CD4-positive, alpha-beta T cell (primary cell): ENCODE results near the gene MGAT5. TPM values are rescaled to one million over a fixed set of nuclear protein-coding genes. Genes with fewer than 3 reads are reported as not detected.

Experiments used
- ATAC-seq: fragments of 200-7000 bp; cut with Tn5 transposase; one replicate; pipeline ENCODE4 v1.10.0; 2022; ENCODE audit warnings: mild to moderate bottlenecking; ENCODE audit not compliant: poor library complexity
- CTCF ChIA-PET: fragments of 350-600 bp; sonication (Branson Sonifier 250); formaldehyde crosslinking; loops from one replicate; lab custom pipeline; 2021; ENCODE audit warnings: antibody characterized with exemption, inconsistent platforms; lab: Charles Lee
- POLR2A ChIA-PET: fragments of 350-600 bp; sonication (Branson Sonifier 250); formaldehyde crosslinking; loops from one replicate; lab custom pipeline; 2021; ENCODE audit warnings: antibody characterized with exemption, inconsistent platforms; lab: Charles Lee
- DNase-seq, 14 experiments: peaks; one replicate each; pipeline ENCODE4 v3.0.0-alpha.2; 2013 to 2020; ENCODE audit warnings: mixed read lengths in 2 of 14
- H3K27ac ChIP-seq, 2 donors: one replicate each; pipeline versions ENCODE4 v1.5.1 to v1.7.0; 2013; ENCODE audit warnings: low read length in 2 of 2, low read depth in 1 of 2, mild to moderate bottlenecking in 1 of 2
- H3K27me3 ChIP-seq, 2 experiments: 1 replicate in 1 of 2; 2 replicates in 1 of 2; pipeline versions ENCODE4 v1.6.1 to v1.7.0; 2013; ENCODE audit warnings: low read length in 2 of 2, control low read depth in 1 of 2, mild to moderate bottlenecking in 1 of 2, moderate library complexity in 1 of 2; ENCODE audit not compliant: insufficient read depth in 2 of 2, control insufficient read depth in 1 of 2
- H3K36me3 ChIP-seq: one replicate; pipeline ENCODE4 v1.6.1; 2013; ENCODE audit warnings: low read length, control low read depth; ENCODE audit not compliant: insufficient read depth
- H3K4me1 ChIP-seq: one replicate; pipeline ENCODE4 v1.6.1; 2013; ENCODE audit warnings: low read length, control low read depth; ENCODE audit not compliant: insufficient read depth
- H3K4me3 ChIP-seq: one replicate; pipeline ENCODE4 v1.5.1; 2013; ENCODE audit warnings: mild to moderate bottlenecking, low read length, moderate library complexity
- H3K9me3 ChIP-seq, 2 experiments: 1 replicate in 1 of 2; 2 replicates in 1 of 2; pipeline versions ENCODE4 v1.6.1 to v1.7.0; 2013; ENCODE audit warnings: low read length in 2 of 2, mild to moderate bottlenecking in 2 of 2, control low read depth in 1 of 2, moderate library complexity in 1 of 2; ENCODE audit not compliant: control insufficient read depth in 1 of 2, insufficient read depth in 1 of 2
- H3K27ac Mint-ChIP-seq: one replicate; pipeline ENCODE4 v1.8.0; 2020; ENCODE audit warnings: mixed read lengths
- H3K27me3 Mint-ChIP-seq: one replicate; pipeline ENCODE4 v1.8.0; 2021; ENCODE audit warnings: mixed read lengths
- H3K36me3 Mint-ChIP-seq: one replicate; pipeline ENCODE4 v1.8.0; 2021; ENCODE audit warnings: low read depth, mixed read lengths
- H3K4me1 Mint-ChIP-seq: one replicate; pipeline ENCODE4 v1.8.0; 2021; ENCODE audit warnings: low read depth, mixed read lengths
- H3K4me3 Mint-ChIP-seq: one replicate; pipeline ENCODE4 v1.8.0; 2020; ENCODE audit warnings: mild to moderate bottlenecking, mixed read lengths
- H3K9me3 Mint-ChIP-seq: one replicate; pipeline ENCODE4 v1.8.0; 2020; ENCODE audit warnings: mixed read lengths
- intact Hi-C, 2 experiments: fragments of 100-400 bp; cut with DNase I in 1 of 2; cut with micrococcal nuclease in 1 of 2; formaldehyde crosslinking; loops; one replicate each; pipeline versions ENCODE4 v1.15.1 to v1.9.0; 2023 to 2025; cut with DNase I, micrococcal nuclease
- total RNA-seq, 174 experiments: library from RNA in 2 of 174; stranded (reverse) in 2 of 174; gene quantifications; one replicate each; pipeline ENCODE4 v1.2.3 and lab custom pipeline; 2021 to 2026
- TF ChIP-seq, protein P1 (sequence below): fragments of 200-600 bp; IDR thresholded peaks from one replicate; pipeline ENCODE4 v1.8.0; 2022; ENCODE audit warnings: antibody characterized with exemption, mild to moderate bottlenecking

MGAT5 gene
- total RNA-seq, 2 experiments from 2014 or later = 77.5 to 77.8 TPM

DNA sequence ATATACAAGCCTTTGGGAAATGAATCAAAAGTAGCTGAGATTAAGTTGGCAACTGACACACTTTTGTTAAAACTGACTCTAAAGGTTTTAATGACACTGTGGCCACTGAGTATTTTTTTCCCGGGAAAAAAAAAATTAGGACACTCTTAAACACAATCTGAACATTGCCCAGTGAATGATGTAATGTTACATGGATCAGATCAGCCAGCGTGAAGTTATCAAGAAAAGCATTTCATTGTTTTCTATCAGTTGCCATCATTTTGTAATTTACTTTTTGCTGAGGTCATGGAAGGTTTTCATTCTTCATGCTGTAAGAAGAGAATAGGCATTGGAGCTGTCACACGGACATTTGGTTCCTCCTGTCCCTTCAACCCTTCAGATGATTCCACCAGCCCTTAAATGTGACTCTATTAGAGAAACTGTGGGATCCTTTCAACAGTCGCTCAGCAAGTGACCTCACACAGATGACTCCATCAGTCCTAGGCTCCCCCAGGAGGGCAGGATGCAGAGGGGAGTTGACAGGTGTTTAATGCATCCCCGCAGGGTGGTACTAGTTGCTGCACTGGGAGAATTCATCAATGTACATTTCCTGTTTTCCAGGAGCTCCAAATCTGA is 164.2 kb downstream of the MGAT5 start:
- DNase-seq = no peak
- H3K27me3 Mint-ChIP-seq = no peaks in the 10 kb centered on the region
- no peaks in the 10 kb centered on the region for H3K27me3 ChIP-seq
- peaks cover 40% of the 10 kb centered on the region for H3K36me3 ChIP-seq
- TF ChIP-seq, protein P1, sequence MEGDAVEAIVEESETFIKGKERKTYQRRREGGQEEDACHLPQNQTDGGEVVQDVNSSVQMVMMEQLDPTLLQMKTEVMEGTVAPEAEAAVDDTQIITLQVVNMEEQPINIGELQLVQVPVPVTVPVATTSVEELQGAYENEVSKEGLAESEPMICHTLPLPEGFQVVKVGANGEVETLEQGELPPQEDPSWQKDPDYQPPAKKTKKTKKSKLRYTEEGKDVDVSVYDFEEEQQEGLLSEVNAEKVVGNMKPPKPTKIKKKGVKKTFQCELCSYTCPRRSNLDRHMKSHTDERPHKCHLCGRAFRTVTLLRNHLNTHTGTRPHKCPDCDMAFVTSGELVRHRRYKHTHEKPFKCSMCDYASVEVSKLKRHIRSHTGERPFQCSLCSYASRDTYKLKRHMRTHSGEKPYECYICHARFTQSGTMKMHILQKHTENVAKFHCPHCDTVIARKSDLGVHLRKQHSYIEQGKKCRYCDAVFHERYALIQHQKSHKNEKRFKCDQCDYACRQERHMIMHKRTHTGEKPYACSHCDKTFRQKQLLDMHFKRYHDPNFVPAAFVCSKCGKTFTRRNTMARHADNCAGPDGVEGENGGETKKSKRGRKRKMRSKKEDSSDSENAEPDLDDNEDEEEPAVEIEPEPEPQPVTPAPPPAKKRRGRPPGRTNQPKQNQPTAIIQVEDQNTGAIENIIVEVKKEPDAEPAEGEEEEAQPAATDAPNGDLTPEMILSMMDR = no peak
- ChIA-PET CTCF (interaction anchor here (1.0 kb wide), 1 partner anchor 33 kb away, joined by 3 read pairs; no protein-coding TSS in a partner anchor), POLR2A (interaction anchor here (0.6 kb wide), 1 partner anchor 1120 kb away, joined by 3 read pairs; no protein-coding TSS in a partner anchor)
- no peak overlapping the region for H3K4me3 Mint-ChIP-seq
- intact Hi-C loops = no loop called here
- no peaks in the 10 kb centered on the region for H3K4me1 ChIP-seq
- no peaks in the 10 kb centered on the region for H3K9me3 ChIP-seq
- no peak overlapping the region for H3K4me3 ChIP-seq
- H3K36me3 Mint-ChIP-seq = peaks cover 63% of the 10 kb centered on the region
- no peak overlapping the region for H3K27ac ChIP-seq
- no peaks in the 10 kb centered on the region for H3K4me1 Mint-ChIP-seq
- H3K9me3 Mint-ChIP-seq = no peaks in the 10 kb centered on the region
- no peak for ATAC-seq
- H3K27ac Mint-ChIP-seq = no peak overlapping the region

DNA sequence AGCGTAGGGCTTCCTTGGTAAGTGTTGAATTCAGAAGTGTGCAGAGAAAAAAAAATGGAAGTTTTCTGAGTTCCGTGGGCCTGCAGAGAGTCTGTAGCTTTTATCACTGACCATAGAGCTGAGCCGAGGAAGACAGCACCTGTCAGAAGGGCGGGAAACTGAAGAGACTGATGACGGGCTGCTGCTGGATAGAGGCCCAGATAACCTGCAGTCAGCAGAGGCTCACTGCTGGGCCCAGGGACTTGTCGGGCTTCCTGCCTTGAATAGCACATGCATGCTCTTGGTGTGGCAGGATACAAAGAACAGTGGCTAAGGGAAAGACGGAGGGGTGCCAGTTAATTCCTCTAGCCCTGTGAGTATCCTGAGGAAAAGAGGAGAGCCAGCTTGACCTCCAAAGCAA is 166.4 kb downstream of the MGAT5 start:
- no peaks in the 10 kb centered on the region for H3K9me3 Mint-ChIP-seq
- H3K27ac Mint-ChIP-seq = no peak overlapping the region
- H3K27me3 Mint-ChIP-seq = no peaks in the 10 kb centered on the region
- peaks cover 65% of the 10 kb centered on the region for H3K36me3 Mint-ChIP-seq
- Histone ChIP-seq H3K36me3 (peaks cover 44% of the 10 kb centered on the region), H3K27ac (no peak overlapping the region), H3K4me3 (no peak overlapping the region), H3K9me3 (no peaks in the 10 kb centered on the region), H3K27me3 (no peaks in the 10 kb centered on the region), H3K4me1 (no peaks in the 10 kb centered on the region)
- no peaks in the 10 kb centered on the region for H3K4me1 Mint-ChIP-seq
- intact Hi-C loops = no loop called here
- ChIA-PET POLR2A (no interaction called here), CTCF (no interaction called here)
- no peak overlapping the region for H3K4me3 Mint-ChIP-seq
- ATAC-seq (no peak), DNase-seq (no peak)
- TF ChIP-seq, protein P1 = no peak

DNA sequence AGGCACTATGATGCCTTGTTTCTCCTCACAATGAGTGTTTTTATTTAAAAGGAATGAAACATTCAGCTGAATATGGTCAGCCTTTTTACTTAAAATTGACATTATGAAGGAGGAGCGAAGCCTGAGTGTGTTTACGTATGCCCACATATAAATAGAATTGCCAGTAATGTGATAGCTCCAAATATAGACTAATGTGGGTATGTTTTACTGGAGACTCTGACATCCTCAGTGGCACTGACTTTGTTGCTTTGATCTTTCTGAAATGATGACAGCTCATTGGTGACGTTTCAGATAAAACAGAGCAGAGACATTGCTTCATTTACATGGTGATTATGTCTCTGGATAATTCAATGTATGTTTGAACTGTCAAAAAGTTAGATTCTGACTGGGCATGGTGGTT is 167.0 kb downstream of the MGAT5 start:
- H3K27me3 Mint-ChIP-seq = no peaks in the 10 kb centered on the region
- CTCF ChIA-PET = no interaction called here
- Histone ChIP-seq H3K27me3 (no peaks in the 10 kb centered on the region), H3K9me3 (no peaks in the 10 kb centered on the region), H3K4me3 (no peak overlapping the region), H3K36me3 (peaks cover 44% of the 10 kb centered on the region), H3K4me1 (no peaks in the 10 kb centered on the region), H3K27ac (no peak overlapping the region)
- no peaks in the 10 kb centered on the region for H3K4me1 Mint-ChIP-seq
- no peaks in the 10 kb centered on the region for H3K9me3 Mint-ChIP-seq
- POLR2A ChIA-PET = interaction anchor here (0.6 kb wide), 1 partner anchor 111 kb away, joined by 3 read pairs; no protein-coding TSS in a partner anchor
- H3K4me3 Mint-ChIP-seq = no peak overlapping the region
- peaks cover 66% of the 10 kb centered on the region for H3K36me3 Mint-ChIP-seq
- DNase-seq = no peak
- intact Hi-C loops = no loop called here
- TF ChIP-seq, protein P1 = no peak
- H3K27ac Mint-ChIP-seq = no peak overlapping the region
- ATAC-seq = no peak
